ENCODE results near the gene YIPF2. TPM values are rescaled to one million over a fixed set of nuclear protein-coding genes. Genes with fewer than 3 reads are reported as not detected.

YIPF2 gene
- total and polyA plus RNA-seq, 10 of the 15 experiments (the other 5 are each of a cell fraction or from before 2014, with no cell fraction given): 0.92 to 38.9 (median 17.6) TPM

GRCh38 chr19:10924597-10924996, 3.8 kb downstream of the YIPF2 start:
- Histone ChIP-seq H3K4me2 (ENCODE audit: control insufficient read depth, insufficient read depth) (no peak overlapping the region), H3K9me3 (replicated peaks; ENCODE audit: control insufficient read depth, insufficient read depth, low read length) (no peaks in the 10 kb centered on the region), H3K4me3 (no peak overlapping the region), H3K4me1 (ENCODE audit: control insufficient read depth, insufficient read depth, low read length) (peaks cover 7% of the 10 kb centered on the region), H3K36me3 (ENCODE audit: control insufficient read depth in 2 of 2, insufficient read depth in 2 of 2, low read length in 1 of 2) (peaks cover 3 to 25% of the 10 kb centered on the region in 2 experiments; a peak in 3 of 4 replicates), H3K79me2 (ENCODE audit: control insufficient read depth, insufficient read depth, low read length) (peaks cover 16% of the 10 kb centered on the region), H3K9ac (ENCODE audit: control insufficient read depth, insufficient read depth, low read length) (no peak overlapping the region), H3K27ac (ENCODE audit: control insufficient read depth, insufficient read depth) (no peak overlapping the region), H3K27me3 (replicated peaks in 1 of 2; ENCODE audit: control insufficient read depth in 2 of 2, insufficient read depth in 2 of 2, low read length in 1 of 2) (no peaks in the 10 kb centered on the region), H2AFZ (ENCODE audit: control insufficient read depth, low read depth, low read length) (no peak overlapping the region), H4K20me1 (ENCODE audit: control insufficient read depth, insufficient read depth) (no peaks in the 10 kb centered on the region)
- intact Hi-C loops (cut with micrococcal nuclease; ENCODE audit: unreplicated experiment): no loop called here
- ATAC-seq (no peak), DNase-seq (ENCODE audit: low read depth, low spot score) (no peak), FAIRE-seq (no peak)
- RAD21 ChIA-PET (ENCODE audit: unreplicated experiment): no interaction called here
- 79% methylated on average over 13 of the region's 13 CpGs for WGBS (ENCODE audit: insufficient coverage, insufficient replicate concordance, low lambda C conversion rate, missing lambda C conversion rate)
- SMC1A ChIA-PET (ENCODE audit: uncharacterized antibody, unreplicated experiment): no interaction called here
- in situ Hi-C loops (cut with MboI): no loop called here
- CTCF ChIA-PET: no interaction called here
- POLR2A ChIA-PET: no interaction called here
- BruUV-seq (replicated peaks): no TSS peak
- no peak for TF ChIP-seq GATAD2B (conservative IDR thresholded peaks at IDR 0.05; ENCODE audit: low read depth)
- TF ChIP-seq PBX3 (IDR thresholded peaks at IDR 0.05; ENCODE audit: insufficient replicate concordance, low read depth, low read length): no peak
- no peak for TF ChIP-seq IRF5 (IDR thresholded peaks at IDR 0.05; ENCODE audit: borderline replicate concordance)
- no peak for TF ChIP-seq RUNX3 (IDR thresholded peaks at IDR 0.05; ENCODE audit: low read length)
- no peak for TF ChIP-seq ZNF217 (IDR thresholded peaks at IDR 0.05)
- no peak for TF ChIP-seq PML (IDR thresholded peaks at IDR 0.05; ENCODE audit: low read length)
- no peak for TF ChIP-seq RELB (IDR thresholded peaks at IDR 0.05; ENCODE audit: low read depth)
- no peak for TF ChIP-seq ELK1 (IDR thresholded peaks at IDR 0.05; ENCODE audit: low read depth, low read length)
- no peak for TF ChIP-seq CEBPB (IDR thresholded peaks at IDR 0.05; ENCODE audit: borderline replicate concordance in 1 of 2, low read depth in 2 of 2, low read length in 2 of 2)
- no peak for TF ChIP-seq ESRRA (IDR thresholded peaks at IDR 0.05; ENCODE audit: low read length)
- TF ChIP-seq POU2F2 (IDR thresholded peaks at IDR 0.05; ENCODE audit: borderline replicate concordance, low read depth, low read length): no peak
- TF ChIP-seq SP1 (IDR thresholded peaks at IDR 0.05; ENCODE audit: low read depth, low read length): no peak
- TF ChIP-seq BCLAF1 (IDR thresholded peaks at IDR 0.05): no peak
- no peak for TF ChIP-seq ETV6 (conservative IDR thresholded peaks at IDR 0.05 in 1 of 2, IDR thresholded peaks at IDR 0.05 in 1 of 2; ENCODE audit: borderline replicate concordance in 1 of 2, low read depth in 1 of 2)
- no peak for TF ChIP-seq USF1 (IDR thresholded peaks at IDR 0.05; ENCODE audit: borderline replicate concordance, extremely low read length, insufficient read depth, low read depth, low read length)
- TF ChIP-seq RFX5 (IDR thresholded peaks at IDR 0.05; ENCODE audit: low read depth, low read length): no peak
